CD4-positive, alpha-beta T cell (primary cell): ENCODE measurements around the gene INPP4A. TPM values are rescaled to one million over a fixed set of nuclear protein-coding genes. Genes with fewer than 3 reads are reported as not detected.
A peak's percentile ranks its signal among the peaks of the same experiment; 100 is the strongest.

Source experiments
- ATAC-seq: fragments of 200-7000 bp; cut with Tn5 transposase; one replicate; pipeline ENCODE4 v1.10.0; 2022; ENCODE audit warnings: mild to moderate bottlenecking; ENCODE audit not compliant: poor library complexity
- CTCF ChIA-PET: fragments of 350-600 bp; sonication (Branson Sonifier 250); formaldehyde crosslinking; loops from one replicate; lab custom pipeline; 2021; ENCODE audit warnings: antibody characterized with exemption, inconsistent platforms; lab: Charles Lee
- POLR2A ChIA-PET: fragments of 350-600 bp; sonication (Branson Sonifier 250); formaldehyde crosslinking; loops from one replicate; lab custom pipeline; 2021; ENCODE audit warnings: antibody characterized with exemption, inconsistent platforms; lab: Charles Lee
- DNase-seq, 14 experiments: peaks; one replicate each; pipeline ENCODE4 v3.0.0-alpha.2; 2013 to 2020; ENCODE audit warnings: mixed read lengths in 2 of 14
- H3K27ac ChIP-seq, 2 donors: one replicate each; pipeline versions ENCODE4 v1.5.1 to v1.7.0; 2013; ENCODE audit warnings: low read length in 2 of 2, low read depth in 1 of 2, mild to moderate bottlenecking in 1 of 2
- H3K27me3 ChIP-seq, 2 experiments: 1 replicate in 1 of 2; 2 replicates in 1 of 2; pipeline versions ENCODE4 v1.6.1 to v1.7.0; 2013; ENCODE audit warnings: low read length in 2 of 2, control low read depth in 1 of 2, mild to moderate bottlenecking in 1 of 2, moderate library complexity in 1 of 2; ENCODE audit not compliant: insufficient read depth in 2 of 2, control insufficient read depth in 1 of 2
- H3K36me3 ChIP-seq: one replicate; pipeline ENCODE4 v1.6.1; 2013; ENCODE audit warnings: low read length, control low read depth; ENCODE audit not compliant: insufficient read depth
- H3K4me1 ChIP-seq: one replicate; pipeline ENCODE4 v1.6.1; 2013; ENCODE audit warnings: low read length, control low read depth; ENCODE audit not compliant: insufficient read depth
- H3K4me3 ChIP-seq: one replicate; pipeline ENCODE4 v1.5.1; 2013; ENCODE audit warnings: mild to moderate bottlenecking, low read length, moderate library complexity
- H3K9me3 ChIP-seq, 2 experiments: 1 replicate in 1 of 2; 2 replicates in 1 of 2; pipeline versions ENCODE4 v1.6.1 to v1.7.0; 2013; ENCODE audit warnings: low read length in 2 of 2, mild to moderate bottlenecking in 2 of 2, control low read depth in 1 of 2, moderate library complexity in 1 of 2; ENCODE audit not compliant: control insufficient read depth in 1 of 2, insufficient read depth in 1 of 2
- H3K27ac Mint-ChIP-seq: one replicate; pipeline ENCODE4 v1.8.0; 2020; ENCODE audit warnings: mixed read lengths
- H3K27me3 Mint-ChIP-seq: one replicate; pipeline ENCODE4 v1.8.0; 2021; ENCODE audit warnings: mixed read lengths
- H3K36me3 Mint-ChIP-seq: one replicate; pipeline ENCODE4 v1.8.0; 2021; ENCODE audit warnings: low read depth, mixed read lengths
- H3K4me1 Mint-ChIP-seq: one replicate; pipeline ENCODE4 v1.8.0; 2021; ENCODE audit warnings: low read depth, mixed read lengths
- H3K4me3 Mint-ChIP-seq: one replicate; pipeline ENCODE4 v1.8.0; 2020; ENCODE audit warnings: mild to moderate bottlenecking, mixed read lengths
- H3K9me3 Mint-ChIP-seq: one replicate; pipeline ENCODE4 v1.8.0; 2020; ENCODE audit warnings: mixed read lengths
- intact Hi-C, 2 experiments: fragments of 100-400 bp; cut with DNase I in 1 of 2; cut with micrococcal nuclease in 1 of 2; formaldehyde crosslinking; loops; one replicate each; pipeline versions ENCODE4 v1.15.1 to v1.9.0; 2023 to 2025; cut with DNase I, micrococcal nuclease
- polyA plus RNA-seq, 2 donors: library from polyadenylated mRNA; unstranded; fragments of 120-200 nt; gene quantifications; one replicate each; pipeline ENCODE4 v1.2.1, GENCODE V29; 2013
- total RNA-seq, 174 experiments: library from RNA in 2 of 174; stranded (reverse) in 2 of 174; gene quantifications; one replicate each; pipeline ENCODE4 v1.2.3 and lab custom pipeline; 2021 to 2026
- TF ChIP-seq, protein P1 (sequence below): fragments of 200-600 bp; IDR thresholded peaks from one replicate; pipeline ENCODE4 v1.8.0; 2022; ENCODE audit warnings: antibody characterized with exemption, mild to moderate bottlenecking

INPP4A gene
- total RNA-seq (10 to 100 TPM; 86.4 to 89.2 TPM), total RNA-seq (lab: John Stamatoyannopoulos, UW) (29.9 to 336 (median 179) reads per million in 172 experiments)
- 70.4 TPM for polyA plus RNA-seq (2013, experiment 1 of 2)
- polyA plus RNA-seq (2013, experiment 2 of 2): 81.5 TPM

DNA sequence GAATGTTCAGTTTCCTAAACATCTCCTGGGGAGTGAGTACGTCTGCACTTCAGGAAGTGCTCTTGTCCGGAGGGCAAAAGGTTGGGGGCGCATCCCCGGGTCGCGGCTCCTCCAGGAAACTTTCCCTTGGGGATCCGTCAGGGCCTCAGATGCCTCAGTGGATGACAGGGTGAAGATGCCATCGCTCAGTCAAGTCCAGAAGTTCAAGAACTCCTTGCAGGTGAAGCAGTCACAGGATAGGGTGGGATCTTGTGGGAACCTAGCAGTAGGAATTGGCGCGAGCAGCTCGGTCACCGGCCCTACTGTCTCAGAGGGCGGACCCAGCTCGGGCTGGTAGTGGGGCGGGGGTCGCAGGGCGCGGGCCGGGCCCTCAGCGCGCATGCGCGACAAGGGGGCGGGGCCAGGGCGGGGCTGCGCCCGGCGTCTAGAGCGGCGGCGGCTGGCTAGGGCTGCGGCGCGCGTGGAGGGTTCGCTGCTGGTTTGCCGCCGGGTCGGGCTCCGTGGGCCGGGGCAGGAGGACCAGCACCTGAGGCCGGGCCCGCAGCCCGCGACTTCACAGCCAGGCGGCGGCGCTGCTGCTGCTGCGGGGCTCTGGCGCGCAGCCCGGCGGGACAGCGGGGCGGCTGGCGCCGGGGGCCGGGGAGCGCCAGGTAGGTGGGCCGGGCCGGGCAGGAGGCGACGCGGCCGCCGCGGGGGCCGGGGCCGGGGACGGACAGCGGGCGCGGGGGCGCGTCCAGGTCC lies at the start of gene INPP4A:
INPP4A (plus strand) TSS at position 423 of the 741 bp plus-strand sequence. CDS start 75,191 bp downstream, outside the sequence.
- peaks cover 52% of the 10 kb centered on the region for H3K4me1 Mint-ChIP-seq
- peaks cover 26% of the 10 kb centered on the region for H3K36me3 Mint-ChIP-seq
- no peaks in the 10 kb centered on the region for H3K9me3 Mint-ChIP-seq
- H3K4me3 Mint-ChIP-seq: peak within 1 kb of the TSS; percentile 96
- H3K27ac Mint-ChIP-seq: peak within 1 kb of the TSS; percentile 90
- H3K27ac ChIP-seq: peak within 1 kb of the TSS; percentile 53 to 72
- peak; percentile 67 to 93 (median 77) for DNase-seq
- intact Hi-C loops: loop anchor here (1.0 to 5.0 kb wide), 6 partner anchors 32 to 1043 kb away; no protein-coding TSS in a partner anchor
- no peaks in the 10 kb centered on the region for H3K27me3 ChIP-seq
- peaks cover 25% of the 10 kb centered on the region for H3K4me1 ChIP-seq
- ChIA-PET CTCF (interaction anchor here (0.6 to 1.0 kb wide), 2 partner anchors 32 to 1807 kb away, joined by 3 read pairs; no protein-coding TSS in a partner anchor), POLR2A (interaction anchor here (0.6 to 13.0 kb wide), 2 partner anchors 20 to 108 kb away, joined by 6 to 213 read pairs; no protein-coding TSS in a partner anchor)
- H3K9me3 ChIP-seq: peaks cover 0 to 5% of the 10 kb centered on the region in 2 experiments
- peak; percentile 64 for ATAC-seq
- no peaks in the 10 kb centered on the region for H3K27me3 Mint-ChIP-seq
- TF ChIP-seq, protein P1, sequence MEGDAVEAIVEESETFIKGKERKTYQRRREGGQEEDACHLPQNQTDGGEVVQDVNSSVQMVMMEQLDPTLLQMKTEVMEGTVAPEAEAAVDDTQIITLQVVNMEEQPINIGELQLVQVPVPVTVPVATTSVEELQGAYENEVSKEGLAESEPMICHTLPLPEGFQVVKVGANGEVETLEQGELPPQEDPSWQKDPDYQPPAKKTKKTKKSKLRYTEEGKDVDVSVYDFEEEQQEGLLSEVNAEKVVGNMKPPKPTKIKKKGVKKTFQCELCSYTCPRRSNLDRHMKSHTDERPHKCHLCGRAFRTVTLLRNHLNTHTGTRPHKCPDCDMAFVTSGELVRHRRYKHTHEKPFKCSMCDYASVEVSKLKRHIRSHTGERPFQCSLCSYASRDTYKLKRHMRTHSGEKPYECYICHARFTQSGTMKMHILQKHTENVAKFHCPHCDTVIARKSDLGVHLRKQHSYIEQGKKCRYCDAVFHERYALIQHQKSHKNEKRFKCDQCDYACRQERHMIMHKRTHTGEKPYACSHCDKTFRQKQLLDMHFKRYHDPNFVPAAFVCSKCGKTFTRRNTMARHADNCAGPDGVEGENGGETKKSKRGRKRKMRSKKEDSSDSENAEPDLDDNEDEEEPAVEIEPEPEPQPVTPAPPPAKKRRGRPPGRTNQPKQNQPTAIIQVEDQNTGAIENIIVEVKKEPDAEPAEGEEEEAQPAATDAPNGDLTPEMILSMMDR: no peak
- H3K36me3 ChIP-seq: no peaks in the 10 kb centered on the region
- peak within 1 kb of the TSS; percentile 94 for H3K4me3 ChIP-seq

DNA sequence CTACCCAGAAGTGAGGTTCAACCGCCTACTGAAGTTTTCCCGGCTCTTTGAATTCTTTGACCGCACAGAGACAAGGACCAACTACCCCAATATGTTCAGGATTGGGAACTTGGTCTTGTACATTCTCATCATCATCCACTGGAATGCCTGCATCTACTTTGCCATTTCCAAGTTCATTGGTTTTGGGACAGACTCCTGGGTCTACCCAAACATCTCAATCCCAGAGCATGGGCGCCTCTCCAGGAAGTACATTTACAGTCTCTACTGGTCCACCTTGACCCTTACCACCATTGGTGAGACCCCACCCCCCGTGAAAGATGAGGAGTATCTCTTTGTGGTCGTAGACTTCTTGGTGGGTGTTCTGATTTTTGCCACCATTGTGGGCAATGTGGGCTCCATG lies 48.7 kb upstream of the INPP4A start:
- Mint-ChIP-seq H3K27me3 (peaks cover 28% of the 10 kb centered on the region), H3K4me1 (no peaks in the 10 kb centered on the region), H3K4me3 (no peak overlapping the region), H3K9me3 (no peaks in the 10 kb centered on the region), H3K27ac (no peak overlapping the region), H3K36me3 (no peaks in the 10 kb centered on the region)
- POLR2A ChIA-PET: no interaction called here
- Histone ChIP-seq H3K27ac (no peak overlapping the region), H3K4me1 (no peaks in the 10 kb centered on the region), H3K36me3 (no peaks in the 10 kb centered on the region), H3K4me3 (no peak overlapping the region), H3K27me3 (peaks cover 0 to 13% of the 10 kb centered on the region in 2 experiments), H3K9me3 (no peaks in the 10 kb centered on the region)
- intact Hi-C loops: no loop called here
- CTCF ChIA-PET: no interaction called here
- TF ChIP-seq, protein P1: no peak
- ATAC-seq (no peak), DNase-seq (no peak)

DNA sequence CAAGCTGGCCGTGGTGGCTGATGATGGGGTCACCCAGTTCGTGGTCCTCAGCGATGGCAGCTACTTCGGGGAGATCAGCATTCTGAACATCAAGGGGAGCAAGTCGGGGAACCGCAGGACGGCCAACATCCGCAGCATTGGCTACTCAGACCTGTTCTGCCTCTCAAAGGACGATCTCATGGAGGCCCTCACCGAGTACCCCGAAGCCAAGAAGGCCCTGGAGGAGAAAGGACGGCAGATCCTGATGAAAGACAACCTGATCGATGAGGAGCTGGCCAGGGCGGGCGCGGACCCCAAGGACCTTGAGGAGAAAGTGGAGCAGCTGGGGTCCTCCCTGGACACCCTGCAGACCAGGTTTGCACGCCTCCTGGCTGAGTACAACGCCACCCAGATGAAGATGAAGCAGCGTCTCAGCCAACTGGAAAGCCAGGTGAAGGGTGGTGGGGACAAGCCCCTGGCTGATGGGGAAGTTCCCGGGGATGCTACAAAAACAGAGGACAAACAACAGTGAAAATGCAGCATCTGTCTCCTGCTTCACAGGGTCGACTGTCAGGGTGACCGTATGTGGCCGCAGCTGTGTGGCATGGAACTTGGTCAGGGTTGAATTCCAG lies 47.8 kb upstream of the INPP4A start:
- intact Hi-C loops: no loop called here
- POLR2A ChIA-PET: no interaction called here

More for the DNA sequence above, 47.8 kb upstream of the INPP4A start:
- Histone ChIP-seq H3K4me1 (no peaks in the 10 kb centered on the region), H3K27me3 (peaks cover 0 to 13% of the 10 kb centered on the region in 2 experiments), H3K9me3 (no peaks in the 10 kb centered on the region), H3K27ac (no peak overlapping the region), H3K36me3 (no peaks in the 10 kb centered on the region), H3K4me3 (no peak overlapping the region)
- DNase-seq (no peak), ATAC-seq (no peak)
- no peaks in the 10 kb centered on the region for H3K4me1 Mint-ChIP-seq
- H3K27me3 Mint-ChIP-seq: peaks cover 28% of the 10 kb centered on the region
- no peaks in the 10 kb centered on the region for H3K36me3 Mint-ChIP-seq
- no peak overlapping the region for H3K27ac Mint-ChIP-seq
- CTCF ChIA-PET: interaction anchor here (1.3 kb wide), 1 partner anchor 12 kb away, joined by 4 read pairs; no protein-coding TSS in a partner anchor
- H3K9me3 Mint-ChIP-seq: no peaks in the 10 kb centered on the region
- TF ChIP-seq, protein P1: no peak
- H3K4me3 Mint-ChIP-seq: no peak overlapping the region
